Body of pancreas (tissue), 4 donors: ENCODE data around the gene ADCYAP1R1. TPM values are rescaled to one million over a fixed set of nuclear protein-coding genes. Genes with fewer than 3 reads are reported as not detected.

Experiments used
- ATAC-seq: fragments of 150-250 bp; one replicate; pipeline ENCODE4 v1.9.1; 2016
- DNase-seq, 4 donors: peaks; one replicate each; pipeline ENCODE4 v3.0.0-alpha.2; 2019
- H3K27ac ChIP-seq, 4 donors: fragments of 200-600 bp; sonication (generic); 1 replicate in 3 of 4; 2 replicates in 1 of 4; pipeline versions ENCODE4 v1.5.1 to v1.6.1; 2016 to 2019; ENCODE audit warnings: mild to moderate bottlenecking in 1 of 4, mixed read lengths in 1 of 4, moderate library complexity in 1 of 4
- H3K27me3 ChIP-seq, 2 donors: fragments of 200-600 bp; sonication (generic); one replicate each; pipeline ENCODE4 v1.6.0; 2016; ENCODE audit warnings: mild to moderate bottlenecking in 1 of 2
- H3K36me3 ChIP-seq, 2 donors: fragments of 200-600 bp; sonication (generic); replicated peaks in 1 of 2; 2 replicates each; pipeline ENCODE4 v1.5.1; 2016; ENCODE audit warnings: low read depth in 2 of 2; ENCODE audit not compliant: insufficient read depth in 1 of 2
- H3K4me1 ChIP-seq: fragments of 200-600 bp; sonication (generic); one replicate; pipeline ENCODE4 v1.6.0; 2016
- H3K4me3 ChIP-seq, 2 donors: fragments of 200-600 bp; sonication (generic); 1 replicate in 1 of 2; 2 replicates in 1 of 2; pipeline ENCODE4 v1.5.1; 2016 to 2019
- H3K9me3 ChIP-seq, 3 donors: fragments of 200-600 bp; sonication (generic); 1 replicate in 2 of 3; 2 replicates in 1 of 3; pipeline ENCODE4 v1.5.1; 2016
- POLR2A ChIP-seq, 3 donors: fragments of 450-650 bp; IDR thresholded peaks; one replicate each; pipeline ENCODE4 v1.6.1; 2016; ENCODE audit warnings: antibody characterized with exemption in 3 of 3, mild to moderate bottlenecking in 2 of 3
- WGBS, 2 donors: methylation state at CpG; one replicate each; pipeline ENCODE4 v1.1.5; 2017; 5-methylcytosine and 5-hydroxymethylcytosine counted together
- intact Hi-C: fragments of 100-400 bp; cut with DNase I; formaldehyde crosslinking; loops from one replicate; pipeline ENCODE4 v1.15.1; 2023
- total RNA-seq, 2 donors: library from RNA; depleted of rRNA; stranded (reverse); fragments of >200 nt; gene quantifications; one replicate each; pipeline ENCODE4 v1.1.0, GENCODE V29; 2016
- TF ChIP-seq, protein P1 (sequence below), 7 experiments: fragments of 450-650 bp in 4 of 7; fragments of 200-600 bp in 3 of 7; sonication (generic) in 3 of 7; IDR thresholded peaks; one replicate each; pipeline ENCODE4 v1.5.1; 2016 to 2019; ENCODE audit warnings: antibody characterized with exemption in 7 of 7

Gene ADCYAP1R1
- total RNA-seq, 2 donors from 2014 or later: 1.8 to 8.2 TPM

GRCh38 chr7:31126976-31127375 lies 74.9 kb downstream of the ADCYAP1R1 start:
- Histone ChIP-seq H3K4me3 (no peak overlapping the region), H3K9me3 (no peaks in the 10 kb centered on the region), H3K27me3 (no peaks in the 10 kb centered on the region), H3K4me1 (peaks cover 7% of the 10 kb centered on the region), H3K36me3 (no peaks in the 10 kb centered on the region), H3K27ac (no peak overlapping the region)
- no peak for DNase-seq
- intact Hi-C loops: no loop called here
- WGBS, 2 donors: 72 to 94% methylated on average over 1 of the region's 1 CpG
- ATAC-seq: no peak
- TF ChIP-seq POLR2A (IDR thresholded peaks at IDR 0.05): no peak
- TF ChIP-seq, protein P1, sequence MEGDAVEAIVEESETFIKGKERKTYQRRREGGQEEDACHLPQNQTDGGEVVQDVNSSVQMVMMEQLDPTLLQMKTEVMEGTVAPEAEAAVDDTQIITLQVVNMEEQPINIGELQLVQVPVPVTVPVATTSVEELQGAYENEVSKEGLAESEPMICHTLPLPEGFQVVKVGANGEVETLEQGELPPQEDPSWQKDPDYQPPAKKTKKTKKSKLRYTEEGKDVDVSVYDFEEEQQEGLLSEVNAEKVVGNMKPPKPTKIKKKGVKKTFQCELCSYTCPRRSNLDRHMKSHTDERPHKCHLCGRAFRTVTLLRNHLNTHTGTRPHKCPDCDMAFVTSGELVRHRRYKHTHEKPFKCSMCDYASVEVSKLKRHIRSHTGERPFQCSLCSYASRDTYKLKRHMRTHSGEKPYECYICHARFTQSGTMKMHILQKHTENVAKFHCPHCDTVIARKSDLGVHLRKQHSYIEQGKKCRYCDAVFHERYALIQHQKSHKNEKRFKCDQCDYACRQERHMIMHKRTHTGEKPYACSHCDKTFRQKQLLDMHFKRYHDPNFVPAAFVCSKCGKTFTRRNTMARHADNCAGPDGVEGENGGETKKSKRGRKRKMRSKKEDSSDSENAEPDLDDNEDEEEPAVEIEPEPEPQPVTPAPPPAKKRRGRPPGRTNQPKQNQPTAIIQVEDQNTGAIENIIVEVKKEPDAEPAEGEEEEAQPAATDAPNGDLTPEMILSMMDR (IDR thresholded peaks at IDR 0.05): no peak

DNA sequence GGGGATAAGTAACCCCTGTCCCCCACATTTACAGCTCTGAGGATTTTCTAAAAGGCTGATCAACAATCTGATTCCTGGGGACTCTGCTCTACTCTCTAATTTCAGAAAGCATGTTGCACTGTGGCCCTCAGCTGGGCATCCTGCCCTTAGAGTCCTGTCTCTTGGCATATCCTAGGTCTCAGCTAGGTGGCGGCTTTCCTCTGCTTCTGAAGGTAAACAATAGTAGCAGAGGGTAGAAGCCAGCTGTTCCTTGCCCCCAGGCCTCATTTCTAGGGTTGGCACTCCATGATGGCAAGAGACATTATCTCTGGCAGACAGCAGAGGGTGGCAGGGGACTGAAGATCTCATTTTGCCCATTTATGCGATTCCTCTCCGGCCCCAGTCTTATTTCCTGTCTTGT lies 77.0 kb downstream of the ADCYAP1R1 start:
- H3K4me1 ChIP-seq: no peaks in the 10 kb centered on the region
- WGBS, 2 donors: 78% methylated on average over 3 of the region's 3 CpGs
- H3K4me3 ChIP-seq: no peak overlapping the region
- no peak for DNase-seq
- no peak for ATAC-seq
- H3K27me3 ChIP-seq: no peaks in the 10 kb centered on the region
- no peak overlapping the region for H3K27ac ChIP-seq
- H3K36me3 ChIP-seq: no peaks in the 10 kb centered on the region
- no peaks in the 10 kb centered on the region for H3K9me3 ChIP-seq
- TF ChIP-seq POLR2A (IDR thresholded peaks at IDR 0.05): no peak
- TF ChIP-seq, protein P1 (IDR thresholded peaks at IDR 0.05): no peak
- intact Hi-C loops: no loop called here

- Histone ChIP-seq H3K4me3 (no peak overlapping the region), H3K27me3 (no peaks in the 10 kb centered on the region), H3K9me3 (no peaks in the 10 kb centered on the region), H3K4me1 (no peaks in the 10 kb centered on the region), H3K36me3 (no peaks in the 10 kb centered on the region), H3K27ac (no peak overlapping the region)
- DNase-seq: no peak
- intact Hi-C loops: loop anchor here (10.0 kb wide), 2 partner anchors 501 to 601 kb away; no protein-coding TSS in a partner anchor
- no peak for ATAC-seq
- 36 to 44% methylated on average over 3 of the region's 3 CpGs for WGBS, 2 donors
- no peak for TF ChIP-seq POLR2A (IDR thresholded peaks at IDR 0.05)
- TF ChIP-seq, protein P1 (IDR thresholded peaks at IDR 0.05): no peak
Observed at GRCh38 chr7:31133497-31133896, 81.4 kb downstream of the ADCYAP1R1 start.

DNA sequence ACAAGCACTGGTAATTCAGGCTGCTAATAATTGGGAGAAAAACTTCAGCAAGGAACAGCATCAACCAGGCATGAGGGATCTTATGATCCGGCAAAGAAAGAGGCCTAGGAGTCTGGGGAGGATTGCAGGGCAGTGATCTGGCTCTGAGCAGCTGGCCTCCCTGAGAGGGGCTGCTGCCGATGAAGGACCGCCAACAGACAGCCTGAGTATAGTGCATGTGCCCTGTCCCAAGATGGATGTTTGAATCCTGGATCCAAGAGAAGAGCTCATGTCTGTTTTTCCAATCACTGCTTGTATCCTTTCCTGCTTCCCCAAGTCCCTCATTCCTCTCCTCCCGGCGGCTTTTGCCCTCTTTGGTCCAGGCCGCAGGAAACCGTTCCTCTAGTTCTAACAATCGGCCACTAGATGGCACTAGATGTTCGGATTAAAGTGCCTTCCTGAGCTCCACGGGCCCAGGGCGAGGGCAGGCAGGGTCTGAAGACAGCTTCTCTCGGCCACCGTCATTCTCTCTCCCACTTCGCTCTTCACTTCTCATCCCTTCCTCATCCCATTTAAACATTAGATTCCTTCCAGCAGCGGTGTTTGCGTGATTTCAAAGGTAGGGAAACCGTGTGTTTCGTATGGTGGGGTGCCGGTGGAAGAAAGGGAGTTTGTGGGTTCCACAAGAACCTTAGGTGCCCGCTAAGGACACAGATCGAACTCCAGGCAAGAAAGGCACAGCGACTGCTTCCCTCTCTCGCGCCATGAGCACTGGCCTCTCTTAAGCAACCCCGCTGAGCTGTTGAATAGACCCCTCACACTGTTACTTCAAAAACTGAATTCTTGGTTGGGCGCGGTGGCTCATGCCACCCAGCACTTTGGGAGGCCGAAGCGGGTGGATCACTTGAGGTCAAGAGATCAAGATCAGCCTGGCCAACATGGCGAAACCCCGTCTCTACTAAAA lies 82.4 kb downstream of the ADCYAP1R1 start:
- H3K27me3 ChIP-seq: no peaks in the 10 kb centered on the region
- WGBS, 2 donors: 38 to 42% methylated on average over 31 of the region's 31 CpGs
- no peaks in the 10 kb centered on the region for H3K36me3 ChIP-seq
- H3K27ac ChIP-seq: no peak overlapping the region
- no peak overlapping the region for H3K4me3 ChIP-seq
- no peaks in the 10 kb centered on the region for H3K4me1 ChIP-seq
- peak; percentile 84 for ATAC-seq
- peak; percentile 70 to 79 (median 76) for DNase-seq
- TF ChIP-seq, protein P1 (IDR thresholded peaks at IDR 0.05): peak; percentile 44 to 79 (median 70)
- TF ChIP-seq POLR2A (IDR thresholded peaks at IDR 0.05): no peak
- intact Hi-C loops: loop anchor here (10.0 kb wide), 2 partner anchors 500 to 600 kb away; no protein-coding TSS in a partner anchor
- H3K9me3 ChIP-seq: no peaks in the 10 kb centered on the region
